T-cell (primary cell): ENCODE results near the gene ADAMTS9. TPM values are rescaled to one million over a fixed set of nuclear protein-coding genes. Genes with fewer than 3 reads are reported as not detected.

Source experiments
- ATAC-seq, 4 experiments: fragments of 200-7000 bp in 3 of 4; fragments of 150-1000 bp in 1 of 4; cut with Tn5 transposase; replicated peaks in 1 of 4; 1 replicate in 3 of 4; 2 replicates in 1 of 4; pipeline ENCODE4 v1.10.0; 2021; ENCODE audit warnings: moderate library complexity in 3 of 4, mild to moderate bottlenecking in 2 of 4, moderate number of reproducible peaks in 1 of 4
- CTCF ChIA-PET, 2 donors: fragments of 300-600 bp; sonication (Branson Sonifier 250); formaldehyde crosslinking; loops; one replicate each; lab custom pipeline; 2022; ENCODE audit warnings: antibody characterized with exemption in 2 of 2; lab: Charles Lee
- POLR2A ChIA-PET, 2 donors: fragments of 300-600 bp; sonication (Branson Sonifier 250); formaldehyde crosslinking; loops; one replicate each; lab custom pipeline; 2022; ENCODE audit warnings: antibody characterized with exemption in 2 of 2; lab: Charles Lee
- DNase-seq, 35 experiments: peaks; one replicate each; pipeline versions ENCODE4 v3.0.0 to v3.0.0-alpha.2; 2013 to 2023
- H3K27ac ChIP-seq: one replicate; pipeline ENCODE4 v1.5.1; 2013; ENCODE audit warnings: low read length
- H3K27me3 ChIP-seq, 2 experiments: replicated peaks in 1 of 2; 1 replicate in 1 of 2; 2 replicates in 1 of 2; pipeline versions ENCODE4 v1.6.1 to v1.7.0; 2013; ENCODE audit warnings: low read length in 1 of 2, mixed read lengths in 1 of 2; ENCODE audit not compliant: control insufficient read depth in 2 of 2, insufficient read depth in 2 of 2; ENCODE audit errors: extremely low read depth in 1 of 2
- H3K36me3 ChIP-seq, 2 donors: 1 replicate in 1 of 2; 2 replicates in 1 of 2; pipeline versions ENCODE4 v1.6.1 to v1.7.0; 2013; ENCODE audit warnings: low read length in 1 of 2; ENCODE audit not compliant: control insufficient read depth in 2 of 2, insufficient read depth in 1 of 2; ENCODE audit errors: extremely low read depth in 1 of 2
- H3K4me1 ChIP-seq, 2 experiments: 1 replicate in 1 of 2; 2 replicates in 1 of 2; pipeline versions ENCODE4 v1.6.1 to v1.7.0; 2013; ENCODE audit warnings: low read length in 2 of 2, mixed read lengths in 1 of 2; ENCODE audit not compliant: insufficient read depth in 2 of 2, control insufficient read depth in 1 of 2; ENCODE audit errors: extremely low read depth in 1 of 2
- H3K4me3 ChIP-seq, 2 donors: 1 replicate in 1 of 2; 2 replicates in 1 of 2; pipeline versions ENCODE4 v1.5.1 to v1.7.0; 2013; ENCODE audit warnings: mild to moderate bottlenecking in 2 of 2, low read length in 1 of 2, moderate library complexity in 1 of 2; ENCODE audit not compliant: control insufficient read depth in 1 of 2; ENCODE audit errors: extremely low read depth in 1 of 2
- H3K9me3 ChIP-seq: 2 replicates; pipeline ENCODE4 v1.7.0; 2013
- H3K27ac Mint-ChIP-seq, 2 donors: one replicate each; pipeline ENCODE4 v1.8.0; 2020 to 2021; ENCODE audit warnings: mild to moderate bottlenecking in 2 of 2, mixed read lengths in 2 of 2
- H3K27me3 Mint-ChIP-seq, 2 donors: one replicate each; pipeline ENCODE4 v1.8.0; 2021 to 2022; ENCODE audit warnings: mixed read lengths in 2 of 2
- H3K36me3 Mint-ChIP-seq: one replicate; pipeline ENCODE4 v1.8.0; 2021; ENCODE audit warnings: mixed read lengths
- H3K4me1 Mint-ChIP-seq, 3 donors: one replicate each; pipeline ENCODE4 v1.8.0; 2020 to 2022; ENCODE audit warnings: mixed read lengths in 3 of 3, mild to moderate bottlenecking in 1 of 3
- H3K4me3 Mint-ChIP-seq, 3 donors: one replicate each; pipeline ENCODE4 v1.8.0; 2020 to 2022; ENCODE audit warnings: mild to moderate bottlenecking in 3 of 3, mixed read lengths in 3 of 3, moderate library complexity in 3 of 3
- H3K9me3 Mint-ChIP-seq, 3 donors: one replicate each; pipeline ENCODE4 v1.8.0; 2020 to 2022; ENCODE audit warnings: mixed read lengths in 3 of 3
- WGBS: methylation state at CpG from one replicate; pipeline ENCODE4 v1.1.5; 2013; ENCODE audit warnings: missing lambda C conversion rate; ENCODE audit not compliant: insufficient coverage; 5-methylcytosine and 5-hydroxymethylcytosine counted together
- total RNA-seq, 35 experiments: library from RNA in 6 of 35; stranded (reverse) in 6 of 35; fragments of 120-200 nt in 1 of 35; gene quantifications; one replicate each; pipeline versions ENCODE4 v1.2.1 to v1.2.4 and lab custom pipeline; 2013 to 2026

The ADAMTS9 gene
- total RNA-seq, 5 donors from 2014 or later (not counting 1 experiment from before 2014, with no cell fraction given) = 0.09 to 0.10 TPM; not detected in 3

- 79% methylated on average over 2 of the region's 4 CpGs for WGBS
- no peak for ATAC-seq
- Histone ChIP-seq H3K4me1 (no peaks in the 10 kb centered on the region), H3K4me3 (no peak overlapping the region), H3K27me3 (peaks cover 0 to 2% of the 10 kb centered on the region in 2 experiments), H3K27ac (no peak overlapping the region), H3K9me3 (no peaks in the 10 kb centered on the region), H3K36me3 (no peaks in the 10 kb centered on the region)
- no peak overlapping the region for H3K27ac Mint-ChIP-seq
- no peak overlapping the region for H3K4me3 Mint-ChIP-seq
- CTCF ChIA-PET = no interaction called here
- H3K4me1 Mint-ChIP-seq = no peaks in the 10 kb centered on the region
- peaks cover 7 to 16% (median 14%) of the 10 kb centered on the region in 3 donors for H3K9me3 Mint-ChIP-seq
- POLR2A ChIA-PET = no interaction called here
- no peaks in the 10 kb centered on the region for H3K36me3 Mint-ChIP-seq
- DNase-seq = no peak
- no peaks in the 10 kb centered on the region for H3K27me3 Mint-ChIP-seq
Observed at GRCh38 chr3:64658001-64658400, 29.8 kb downstream of the ADAMTS9 start.

DNA sequence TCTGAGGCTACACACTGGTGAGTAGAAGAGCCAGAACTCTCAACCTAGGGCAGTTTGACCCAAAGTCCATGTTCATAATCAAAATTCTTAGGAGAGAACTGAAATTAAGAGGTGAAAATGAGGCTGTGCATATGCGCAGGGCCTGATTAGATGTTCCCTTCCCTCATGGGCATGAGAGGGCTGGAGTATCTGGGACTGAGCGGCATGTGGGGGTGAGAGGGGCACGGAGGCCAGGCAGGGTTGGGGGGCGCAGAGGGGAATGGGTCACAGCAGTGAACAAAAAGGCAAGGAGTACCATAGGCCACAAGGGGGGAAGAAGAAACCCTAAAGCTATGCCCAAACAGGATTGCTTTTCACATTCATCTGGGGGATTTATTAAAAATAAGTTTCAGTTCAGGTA, 31.3 kb downstream of the ADAMTS9 start:
- no peak overlapping the region for H3K4me3 ChIP-seq
- POLR2A ChIA-PET = no interaction called here
- no peak overlapping the region for H3K27ac ChIP-seq
- CTCF ChIA-PET = no interaction called here
- Mint-ChIP-seq H3K4me3 (no peak overlapping the region), H3K4me1 (no peaks in the 10 kb centered on the region), H3K27ac (no peak overlapping the region), H3K9me3 (peaks cover 3 to 4% (median 3%) of the 10 kb centered on the region in 3 donors), H3K36me3 (no peaks in the 10 kb centered on the region), H3K27me3 (no peaks in the 10 kb centered on the region)
- no peaks in the 10 kb centered on the region for H3K9me3 ChIP-seq
- H3K4me1 ChIP-seq = no peaks in the 10 kb centered on the region
- DNase-seq (no peak), ATAC-seq (no peak)
- 100% methylated on average over 1 of the region's 4 CpGs for WGBS
- H3K36me3 ChIP-seq = no peaks in the 10 kb centered on the region
- H3K27me3 ChIP-seq = peaks cover 0 to 2% of the 10 kb centered on the region in 2 experiments

DNA sequence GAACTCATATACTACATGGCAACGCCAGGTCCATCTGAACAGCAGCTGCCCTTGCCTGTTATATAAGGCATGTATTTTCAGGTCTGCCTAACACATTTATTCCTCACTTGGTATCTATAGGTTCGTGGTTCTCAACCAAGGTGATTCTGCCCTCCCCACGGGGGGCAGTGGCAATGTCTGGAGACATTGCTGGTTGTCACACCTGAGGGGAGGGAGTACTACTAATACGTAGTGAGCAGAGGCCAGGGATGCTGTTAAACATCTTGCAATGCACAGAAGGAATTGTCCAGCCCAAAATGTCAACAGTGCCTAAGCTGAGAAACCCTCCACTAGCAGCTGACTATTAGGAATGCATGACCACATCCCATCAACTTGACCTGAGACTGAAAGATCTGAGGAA, 32.6 kb downstream of the ADAMTS9 start:
- Mint-ChIP-seq H3K9me3 (peaks cover 0 to 4% (median 0%) of the 10 kb centered on the region in 3 donors), H3K4me1 (no peaks in the 10 kb centered on the region), H3K4me3 (no peak overlapping the region), H3K27me3 (no peaks in the 10 kb centered on the region), H3K27ac (no peak overlapping the region), H3K36me3 (no peaks in the 10 kb centered on the region)
- no peak overlapping the region for H3K27ac ChIP-seq
- ChIA-PET POLR2A (no interaction called here), CTCF (no interaction called here)
- 85% methylated on average over 2 of the region's 4 CpGs for WGBS
- H3K36me3 ChIP-seq = no peaks in the 10 kb centered on the region
- peaks cover 0 to 2% of the 10 kb centered on the region in 2 experiments for H3K27me3 ChIP-seq
- no peaks in the 10 kb centered on the region for H3K4me1 ChIP-seq
- DNase-seq (no peak), ATAC-seq (no peak)
- no peaks in the 10 kb centered on the region for H3K9me3 ChIP-seq
- H3K4me3 ChIP-seq = no peak overlapping the region

- POLR2A ChIA-PET = no interaction called here
- Histone ChIP-seq H3K27me3 (peaks cover 0 to under 1% of the 10 kb centered on the region in 2 experiments), H3K4me1 (no peaks in the 10 kb centered on the region), H3K9me3 (no peaks in the 10 kb centered on the region), H3K36me3 (no peaks in the 10 kb centered on the region), H3K4me3 (no peak overlapping the region), H3K27ac (no peak overlapping the region)
- WGBS = no CpG with 5 or more reads among the region's 5 CpGs
- no peak for ATAC-seq
- Mint-ChIP-seq H3K36me3 (no peaks in the 10 kb centered on the region), H3K27me3 (no peaks in the 10 kb centered on the region), H3K27ac (no peak overlapping the region), H3K4me1 (no peaks in the 10 kb centered on the region), H3K9me3 (peaks cover 0 to 4% (median 0%) of the 10 kb centered on the region in 3 donors), H3K4me3 (no peak overlapping the region)
- CTCF ChIA-PET = no interaction called here
- DNase-seq = no peak
Observed at GRCh38 chr3:64654013-64654412, 33.8 kb downstream of the ADAMTS9 start.

DNA sequence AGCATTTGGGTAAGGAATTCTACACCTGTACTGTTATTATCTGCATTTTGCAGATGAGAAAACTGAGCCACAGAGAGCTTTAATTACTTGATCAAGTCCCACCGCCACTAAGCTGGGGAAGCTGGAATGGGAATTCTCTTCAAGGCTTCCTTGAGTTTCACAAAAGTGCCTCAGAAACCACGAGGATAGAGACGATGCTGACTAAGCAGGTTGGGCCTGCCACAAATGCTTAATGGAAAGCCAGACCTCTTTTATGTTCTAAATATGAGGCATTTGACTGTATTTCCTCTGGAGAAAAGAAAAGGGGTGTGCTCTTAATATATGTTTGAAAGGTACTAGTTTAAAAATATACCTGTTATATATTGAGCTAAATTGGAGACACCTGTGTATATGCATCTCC, 34.7 kb downstream of the ADAMTS9 start:
- Histone ChIP-seq H3K4me3 (no peak overlapping the region), H3K4me1 (no peaks in the 10 kb centered on the region), H3K9me3 (no peaks in the 10 kb centered on the region), H3K27me3 (no peaks in the 10 kb centered on the region), H3K27ac (no peak overlapping the region), H3K36me3 (no peaks in the 10 kb centered on the region)
- ChIA-PET CTCF (no interaction called here), POLR2A (no interaction called here)
- Mint-ChIP-seq H3K27ac (no peak overlapping the region), H3K4me3 (no peak overlapping the region), H3K36me3 (no peaks in the 10 kb centered on the region), H3K9me3 (no peaks in the 10 kb centered on the region), H3K27me3 (no peaks in the 10 kb centered on the region), H3K4me1 (no peaks in the 10 kb centered on the region)
- 62% methylated on average over 3 of the region's 3 CpGs for WGBS
- ATAC-seq (no peak), DNase-seq (no peak)

- Histone ChIP-seq H3K4me3 (no peak overlapping the region), H3K27me3 (no peaks in the 10 kb centered on the region), H3K27ac (no peak overlapping the region), H3K36me3 (no peaks in the 10 kb centered on the region), H3K9me3 (no peaks in the 10 kb centered on the region), H3K4me1 (no peaks in the 10 kb centered on the region)
- H3K9me3 Mint-ChIP-seq = no peaks in the 10 kb centered on the region
- no peaks in the 10 kb centered on the region for H3K27me3 Mint-ChIP-seq
- no peak overlapping the region for H3K4me3 Mint-ChIP-seq
- ChIA-PET CTCF (no interaction called here), POLR2A (no interaction called here)
- no peak overlapping the region for H3K27ac Mint-ChIP-seq
- ATAC-seq (no peak), DNase-seq (no peak)
- H3K4me1 Mint-ChIP-seq = no peaks in the 10 kb centered on the region
- H3K36me3 Mint-ChIP-seq = no peaks in the 10 kb centered on the region
- WGBS = 80% methylated on average over 1 of the region's 2 CpGs
Observed at GRCh38 chr3:64651741-64652241, 36.0 kb downstream of the ADAMTS9 start.

- 75% methylated on average over 2 of the region's 3 CpGs for WGBS
Observed at GRCh38 chr3:64651303-64651702, 36.5 kb downstream of the ADAMTS9 start.

More at GRCh38 chr3:64651303-64651702, 36.5 kb downstream of the ADAMTS9 start:
- no peaks in the 10 kb centered on the region for H3K4me1 Mint-ChIP-seq
- H3K36me3 Mint-ChIP-seq = no peaks in the 10 kb centered on the region
- ChIA-PET CTCF (no interaction called here), POLR2A (no interaction called here)
- H3K27me3 ChIP-seq = no peaks in the 10 kb centered on the region
- H3K9me3 ChIP-seq = no peaks in the 10 kb centered on the region
- DNase-seq = no peak
- no peaks in the 10 kb centered on the region for H3K4me1 ChIP-seq
- H3K27ac Mint-ChIP-seq = no peak overlapping the region
- no peak for ATAC-seq
- H3K4me3 ChIP-seq = no peak overlapping the region
- no peak overlapping the region for H3K4me3 Mint-ChIP-seq
- H3K36me3 ChIP-seq = no peaks in the 10 kb centered on the region
- H3K9me3 Mint-ChIP-seq = no peaks in the 10 kb centered on the region
- no peak overlapping the region for H3K27ac ChIP-seq
- H3K27me3 Mint-ChIP-seq = no peaks in the 10 kb centered on the region
